ENCODE measurements around the gene PDZD4. TPM values are rescaled to one million over a fixed set of nuclear protein-coding genes. Genes with fewer than 3 reads are reported as not detected.
A peak's percentile ranks its signal among the peaks of the same experiment; 100 is the strongest.

Gene PDZD4
- total RNA-seq, 4 donors from 2014 or later, result 2.2 to 6.4 (median 4.6) TPM

GRCh38 chrX:153764786-153765137, 65.6 kb downstream of the PDZD4 start:
- TF ChIP-seq, protein P1, sequence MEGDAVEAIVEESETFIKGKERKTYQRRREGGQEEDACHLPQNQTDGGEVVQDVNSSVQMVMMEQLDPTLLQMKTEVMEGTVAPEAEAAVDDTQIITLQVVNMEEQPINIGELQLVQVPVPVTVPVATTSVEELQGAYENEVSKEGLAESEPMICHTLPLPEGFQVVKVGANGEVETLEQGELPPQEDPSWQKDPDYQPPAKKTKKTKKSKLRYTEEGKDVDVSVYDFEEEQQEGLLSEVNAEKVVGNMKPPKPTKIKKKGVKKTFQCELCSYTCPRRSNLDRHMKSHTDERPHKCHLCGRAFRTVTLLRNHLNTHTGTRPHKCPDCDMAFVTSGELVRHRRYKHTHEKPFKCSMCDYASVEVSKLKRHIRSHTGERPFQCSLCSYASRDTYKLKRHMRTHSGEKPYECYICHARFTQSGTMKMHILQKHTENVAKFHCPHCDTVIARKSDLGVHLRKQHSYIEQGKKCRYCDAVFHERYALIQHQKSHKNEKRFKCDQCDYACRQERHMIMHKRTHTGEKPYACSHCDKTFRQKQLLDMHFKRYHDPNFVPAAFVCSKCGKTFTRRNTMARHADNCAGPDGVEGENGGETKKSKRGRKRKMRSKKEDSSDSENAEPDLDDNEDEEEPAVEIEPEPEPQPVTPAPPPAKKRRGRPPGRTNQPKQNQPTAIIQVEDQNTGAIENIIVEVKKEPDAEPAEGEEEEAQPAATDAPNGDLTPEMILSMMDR (IDR thresholded peaks at IDR 0.05), result no peak
- TF ChIP-seq POLR2A (IDR thresholded peaks at IDR 0.05), result no peak
- intact Hi-C loops (cut with DNase I; ENCODE audit: low total_unique reads), result loop anchor here (5.0 kb wide), 1 partner anchor 188 kb away; no protein-coding TSS in a partner anchor
- WGBS, 2 donors, result 58 to 80% methylated on average over 1 to 7 of the region's 7 CpGs
- no peak overlapping the region for H3K4me3 ChIP-seq (ENCODE audit: low read depth, poor library complexity, severe bottlenecking)
- no peak for DNase-seq (ENCODE audit: low spot score in 2 of 2)

- intact Hi-C loops (cut with DNase I; ENCODE audit: low total_unique reads), result loop anchor here (5.0 kb wide), 1 partner anchor 188 kb away; no protein-coding TSS in a partner anchor
- TF ChIP-seq, protein P1 (IDR thresholded peaks at IDR 0.05), result peak in 1 of 3 donors; percentile 62
- no peak for TF ChIP-seq POLR2A (IDR thresholded peaks at IDR 0.05)
- 24 to 31% methylated on average over 6 to 20 of the region's 26 CpGs for WGBS, 2 donors
- H3K4me3 ChIP-seq (ENCODE audit: low read depth, poor library complexity, severe bottlenecking), result no peak within 1 kb of the TSS
- DNase-seq (ENCODE audit: low spot score in 2 of 2), result peak; percentile 69 to 93
Measured at GRCh38 chrX:153763989-153764755, 66.2 kb downstream of the PDZD4 start, which contains the start of gene PLXNB3. Gene PLXNB3, plus strand, starts transcription at chrX:153764249. Its CDS starts 1,287 bp downstream, at chrX:153765536.

DNA sequence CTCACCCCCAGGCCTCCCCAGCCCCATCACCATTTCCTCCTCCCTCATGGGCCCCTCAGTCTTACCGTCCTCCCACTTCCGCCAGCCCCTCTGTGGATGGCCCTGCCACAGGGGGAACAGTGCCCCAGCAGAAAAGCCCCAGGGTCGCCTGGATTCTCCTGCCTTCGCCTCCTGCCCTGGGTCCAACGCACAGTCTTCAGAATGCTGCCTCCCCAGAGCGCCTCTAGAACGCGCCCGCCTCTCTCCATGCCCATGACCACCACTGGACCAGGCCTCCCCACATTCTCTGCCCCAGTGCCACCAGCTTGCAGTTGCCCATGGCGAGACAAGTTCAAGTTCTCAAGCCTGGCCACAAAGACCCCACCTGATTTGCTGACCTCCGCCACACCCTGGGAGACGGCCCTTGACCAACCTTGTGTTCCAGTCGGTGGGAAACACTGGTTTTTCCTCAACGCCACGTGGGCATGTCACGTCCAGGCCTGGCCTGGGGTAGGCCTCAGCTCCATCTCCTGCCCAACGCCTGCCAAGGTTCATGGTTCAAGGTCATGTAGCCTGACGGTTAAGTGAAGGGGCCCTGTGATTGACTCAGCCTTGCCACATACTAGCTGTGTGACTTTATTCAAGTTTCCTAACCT, 66.9 kb downstream of the PDZD4 start:
- TF ChIP-seq POLR2A (IDR thresholded peaks at IDR 0.05), result no peak
- TF ChIP-seq, protein P1 (IDR thresholded peaks at IDR 0.05), result no peak
- intact Hi-C loops (cut with DNase I; ENCODE audit: low total_unique reads), result loop anchor here (5.0 kb wide), 1 partner anchor 189 kb away; no protein-coding TSS in a partner anchor
- H3K4me3 ChIP-seq (ENCODE audit: low read depth, poor library complexity, severe bottlenecking), result no peak overlapping the region
- DNase-seq (ENCODE audit: low spot score in 2 of 2), result no peak
- 84 to 88% methylated on average over 13 to 18 of the region's 18 CpGs for WGBS, 2 donors

DNA sequence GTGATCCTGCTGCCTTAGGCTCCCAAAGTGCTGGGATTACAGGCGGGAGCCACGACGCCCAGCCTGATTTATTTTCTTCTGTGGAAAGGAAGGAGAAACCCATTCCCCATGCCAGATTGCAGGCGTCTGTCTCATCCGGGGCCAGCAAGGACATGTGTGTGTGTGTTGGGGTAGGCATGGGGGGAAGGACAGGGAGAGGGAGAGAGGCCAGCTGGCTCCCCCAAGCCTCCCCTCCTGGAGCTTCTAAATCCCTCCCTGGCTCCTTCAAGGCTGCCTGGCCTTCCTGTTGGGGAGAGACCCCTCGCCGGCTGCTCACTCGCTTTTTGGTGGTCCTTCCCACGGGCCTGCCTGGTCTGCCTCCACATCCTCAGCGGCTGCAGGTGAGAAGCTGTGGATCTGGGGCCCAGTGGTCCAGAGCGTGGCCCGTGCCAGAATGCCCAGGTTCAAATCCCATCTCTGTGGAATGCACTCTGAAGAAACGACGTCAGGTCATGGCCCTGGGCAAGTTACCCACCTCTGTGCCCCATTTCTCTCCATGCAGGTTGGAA, 67.6 kb downstream of the PDZD4 start:
- H3K4me3 ChIP-seq (ENCODE audit: low read depth, poor library complexity, severe bottlenecking), result no peak overlapping the region
- DNase-seq (ENCODE audit: low spot score in 2 of 2), result no peak
- TF ChIP-seq POLR2A (IDR thresholded peaks at IDR 0.05), result no peak
- TF ChIP-seq, protein P1 (IDR thresholded peaks at IDR 0.05), result no peak
- WGBS, 2 donors, result 85 to 93% methylated on average over 9 to 14 of the region's 14 CpGs
- intact Hi-C loops (cut with DNase I; ENCODE audit: low total_unique reads), result loop anchor here (5.0 kb wide), 1 partner anchor 190 kb away; no protein-coding TSS in a partner anchor

GRCh38 chrX:153761863-153762262, 68.5 kb downstream of the PDZD4 start:
- no peak for TF ChIP-seq POLR2A (IDR thresholded peaks at IDR 0.05)
- TF ChIP-seq, protein P1 (IDR thresholded peaks at IDR 0.05), result no peak
- intact Hi-C loops (cut with DNase I; ENCODE audit: low total_unique reads), result loop anchor here (5.0 kb wide), 1 partner anchor 190 kb away; no protein-coding TSS in a partner anchor
- no peak for DNase-seq (ENCODE audit: low spot score in 2 of 2)
- H3K4me3 ChIP-seq (ENCODE audit: low read depth, poor library complexity, severe bottlenecking), result no peak overlapping the region
- WGBS, 2 donors, result 82 to 88% methylated on average over 6 to 14 of the region's 15 CpGs

Data from lower leg skin (tissue), 4 donors.